ENCODE results near the gene SPINT1.
"Not testable (repeated sequence)": the region's sequence is repeated elsewhere in the genome, so short reads cannot be mapped to it uniquely, and the experiment has no call there.

Gene SPINT1

GRCh38 chr15:40859206-40859851 is 15.5 kb downstream of the SPINT1 start:
- DNase-seq (ENCODE audit: low read depth) = peak; percentile 75

- DNase-seq (ENCODE audit: low read depth) = not testable (repeated sequence)
Measured at GRCh38 chr15:40861147-40861546, 17.3 kb downstream of the SPINT1 start.

- no peak for DNase-seq (ENCODE audit: low read depth)
Measured at GRCh38 chr15:40863660-40864270, 19.9 kb downstream of the SPINT1 start.

- no peak for DNase-seq (ENCODE audit: low read depth)
Measured at GRCh38 chr15:40867199-40867598, 23.4 kb downstream of the SPINT1 start.

- DNase-seq (ENCODE audit: low read depth) = no peak
Measured at GRCh38 chr15:40869686-40870085, 25.8 kb downstream of the SPINT1 start.

GRCh38 chr15:40870716-40871115 is 26.9 kb downstream of the SPINT1 start:
- DNase-seq (ENCODE audit: low read depth) = no peak

- no peak for DNase-seq (ENCODE audit: low read depth)
Measured at GRCh38 chr15:40871749-40872617, 28.1 kb downstream of the SPINT1 start.

GRCh38 chr15:40872791-40873693 is 29.2 kb downstream of the SPINT1 start:
- no peak for DNase-seq (ENCODE audit: low read depth)

GRCh38 chr15:40873694-40874561 is 30.1 kb downstream of the SPINT1 start, which contains the start of gene RHOV:
Gene RHOV, minus strand, starts transcription at chr15:40874234. Its CDS starts 95 bp downstream, at chr15:40874139.
- DNase-seq (ENCODE audit: low read depth) = peak; percentile 33

GRCh38 chr15:40875991-40876730 is 32.3 kb downstream of the SPINT1 start:
- no peak for DNase-seq (ENCODE audit: low read depth)

GRCh38 chr15:40877694-40878093 is 33.8 kb downstream of the SPINT1 start:
- DNase-seq (ENCODE audit: low read depth) = no peak

GRCh38 chr15:40878785-40879184 is 34.9 kb downstream of the SPINT1 start:
- no peak for DNase-seq (ENCODE audit: low read depth)

GRCh38 chr15:40879609-40880008 is 35.8 kb downstream of the SPINT1 start:
- DNase-seq (ENCODE audit: low read depth) = no peak

GRCh38 chr15:40881351-40881750 is 37.5 kb downstream of the SPINT1 start:
- DNase-seq (ENCODE audit: low read depth) = no peak

GRCh38 chr15:40886586-40886985 is 42.7 kb downstream of the SPINT1 start:
- DNase-seq (ENCODE audit: low read depth) = no peak

GRCh38 chr15:40889112-40889511 is 45.3 kb downstream of the SPINT1 start:
- DNase-seq (ENCODE audit: low read depth) = no peak

GRCh38 chr15:40891138-40891537 is 47.3 kb downstream of the SPINT1 start:
- no peak for DNase-seq (ENCODE audit: low read depth)

- no peak for DNase-seq (ENCODE audit: low read depth)
Measured at GRCh38 chr15:40891810-40892446, 48.1 kb downstream of the SPINT1 start.

- no peak for DNase-seq (ENCODE audit: low read depth)
Measured at GRCh38 chr15:40892447-40893012, 48.7 kb downstream of the SPINT1 start.
